ENCODE data around the gene CEBPG. TPM values are rescaled to one million over a fixed set of nuclear protein-coding genes. Genes with fewer than 3 reads are reported as not detected.

The CEBPG gene
- total RNA-seq, 1 experiment from 2014 or later, result 39.5 TPM

DNA sequence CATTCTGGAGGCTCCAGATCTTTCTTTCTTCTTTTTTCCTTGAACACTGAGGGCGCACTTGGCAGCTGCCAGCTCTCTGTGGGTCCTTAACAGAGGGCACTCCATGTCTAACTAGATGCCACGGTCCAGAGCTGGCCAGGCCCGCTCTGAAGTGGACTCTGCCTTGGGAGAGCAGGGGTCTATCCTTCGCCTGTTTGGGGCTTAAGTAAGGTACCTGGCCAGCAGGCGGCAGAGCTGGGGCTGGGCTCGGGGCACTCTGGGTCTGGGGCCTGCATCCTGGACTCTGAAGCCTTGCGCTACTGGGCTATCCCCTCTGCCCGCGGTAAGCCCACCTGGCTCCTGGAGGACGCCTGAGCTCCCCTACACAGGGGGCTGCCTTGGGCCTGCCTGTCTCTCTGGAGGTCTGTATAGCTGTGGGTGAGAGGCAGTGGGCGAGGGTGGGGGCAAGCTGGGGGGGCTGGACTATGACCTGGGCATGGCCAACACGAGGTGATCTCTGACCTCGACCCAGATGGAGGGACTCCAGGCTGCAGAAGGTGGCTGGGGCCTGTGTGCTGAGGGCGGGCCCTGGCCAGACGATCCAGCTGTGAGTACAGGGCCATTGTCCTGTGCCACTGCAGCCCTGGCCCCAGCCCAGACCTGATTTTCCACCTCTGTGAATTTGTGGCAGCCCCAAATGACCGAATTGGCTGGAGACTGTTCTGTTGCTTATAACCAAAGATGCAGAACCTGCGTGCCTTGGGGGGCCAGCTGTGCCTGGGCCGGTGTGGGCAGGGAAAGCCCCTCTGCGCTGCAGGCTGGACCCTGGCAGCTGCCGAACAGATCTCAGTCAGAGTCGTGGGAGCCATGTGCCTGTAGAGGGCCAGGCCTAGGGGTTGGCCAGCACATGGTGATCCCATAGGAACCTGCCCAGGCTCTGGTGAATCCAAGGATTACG, 26.5 kb downstream of the CEBPG start:
- CTCF ChIA-PET, result interaction anchor here (1.3 kb wide), 1 partner anchor 165 kb away, joined by 10 read pairs; no protein-coding TSS in a partner anchor
- intact Hi-C loops (cut with micrococcal nuclease; ENCODE audit: unreplicated experiment), result loop anchor here (10.0 kb wide), 2 partner anchors 85 to 255 kb away; no protein-coding TSS in a partner anchor
- Mint-ChIP-seq H3K4me3 (ENCODE audit: low read depth, unreplicated experiment) (no peak overlapping the region), H3K27me3 (ENCODE audit: unreplicated experiment) (no peaks in the 10 kb centered on the region), H3K27ac (ENCODE audit: unreplicated experiment) (no peak overlapping the region), H3K9me3 (ENCODE audit: low read depth, unreplicated experiment) (no peaks in the 10 kb centered on the region), H3K36me3 (ENCODE audit: insufficient read depth, unreplicated experiment) (peaks cover 5% of the 10 kb centered on the region), H3K4me1 (ENCODE audit: low read depth, unreplicated experiment) (no peaks in the 10 kb centered on the region)
- no TSS peak for BruUV-seq (replicated peaks)
- no peak for DNase-seq
- no peak for TF ChIP-seq CTCF (IDR thresholded peaks at IDR 0.05; ENCODE audit: unreplicated experiment)

DNA sequence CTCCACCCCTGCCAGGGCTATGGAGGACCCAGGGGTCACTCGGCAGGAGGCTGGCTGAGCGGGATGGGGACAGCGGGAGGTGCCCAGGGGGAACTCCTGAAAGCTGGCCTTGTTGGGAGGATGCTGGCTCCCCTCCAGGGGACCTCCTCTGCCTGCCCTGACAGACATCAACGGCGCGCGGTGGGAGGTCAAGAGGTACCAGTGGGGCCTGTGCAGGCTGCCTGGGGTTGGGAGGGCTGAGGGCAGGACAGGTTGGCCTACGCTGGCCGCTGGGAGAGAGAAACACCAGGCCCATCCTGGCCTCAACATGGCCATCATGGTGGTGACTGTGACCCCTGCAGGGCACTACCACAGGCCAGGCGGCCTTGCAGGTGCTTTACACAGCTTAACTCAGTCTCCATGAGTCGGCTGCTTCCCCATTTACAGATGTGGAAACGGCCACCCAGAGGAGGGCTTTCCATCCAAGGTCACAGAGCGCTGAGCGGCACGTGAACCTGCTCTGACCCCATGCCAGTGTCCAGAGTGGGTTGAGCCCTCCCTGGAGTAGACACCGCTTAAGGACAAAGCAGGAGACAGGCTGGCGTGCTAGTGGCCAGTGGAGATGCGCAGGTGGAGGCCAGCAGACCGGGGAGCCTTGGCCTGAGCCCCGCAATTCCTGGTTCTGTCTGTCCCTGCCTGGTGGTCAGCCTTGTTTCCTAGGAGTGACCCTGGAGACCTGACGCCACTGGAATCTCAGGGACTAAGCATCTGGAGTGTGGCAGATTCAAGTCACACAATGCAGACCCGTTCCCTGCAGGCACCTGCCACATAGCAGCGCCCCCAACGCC, 27.6 kb downstream of the CEBPG start:
- no peak for DNase-seq
- no TSS peak for BruUV-seq (replicated peaks)
- no peak for TF ChIP-seq CTCF (IDR thresholded peaks at IDR 0.05; ENCODE audit: unreplicated experiment)
- CTCF ChIA-PET, result no interaction called here
- Mint-ChIP-seq H3K9me3 (ENCODE audit: low read depth, unreplicated experiment) (no peaks in the 10 kb centered on the region), H3K4me3 (ENCODE audit: low read depth, unreplicated experiment) (no peak overlapping the region), H3K27me3 (ENCODE audit: unreplicated experiment) (no peaks in the 10 kb centered on the region), H3K4me1 (ENCODE audit: low read depth, unreplicated experiment) (no peaks in the 10 kb centered on the region), H3K36me3 (ENCODE audit: insufficient read depth, unreplicated experiment) (no peaks in the 10 kb centered on the region), H3K27ac (ENCODE audit: unreplicated experiment) (no peak overlapping the region)
- intact Hi-C loops (cut with micrococcal nuclease; ENCODE audit: unreplicated experiment), result loop anchor here (10.0 kb wide), 2 partner anchors 86 to 256 kb away; no protein-coding TSS in a partner anchor

- Mint-ChIP-seq H3K27me3 (ENCODE audit: unreplicated experiment) (no peaks in the 10 kb centered on the region), H3K4me3 (ENCODE audit: low read depth, unreplicated experiment) (no peak overlapping the region), H3K4me1 (ENCODE audit: low read depth, unreplicated experiment) (no peaks in the 10 kb centered on the region), H3K27ac (ENCODE audit: unreplicated experiment) (no peak overlapping the region), H3K36me3 (ENCODE audit: insufficient read depth, unreplicated experiment) (no peaks in the 10 kb centered on the region), H3K9me3 (ENCODE audit: low read depth, unreplicated experiment) (no peaks in the 10 kb centered on the region)
- no peak for DNase-seq
- CTCF ChIA-PET, result interaction anchor here (0.9 kb wide), 1 partner anchor 13 kb away, joined by 3 read pairs; no protein-coding TSS in a partner anchor
- no TSS peak for BruUV-seq (replicated peaks)
- intact Hi-C loops (cut with micrococcal nuclease; ENCODE audit: unreplicated experiment), result loop anchor here (10.0 kb wide), 2 partner anchors 87 to 257 kb away; no protein-coding TSS in a partner anchor
- TF ChIP-seq CTCF (IDR thresholded peaks at IDR 0.05; ENCODE audit: unreplicated experiment), result no peak
Observed at GRCh38 chr19:33401683-33402420, 28.3 kb downstream of the CEBPG start.

Measured in Calu3 (cell line).